ENCODE data around the gene CHST1.

CHST1 gene

DNA sequence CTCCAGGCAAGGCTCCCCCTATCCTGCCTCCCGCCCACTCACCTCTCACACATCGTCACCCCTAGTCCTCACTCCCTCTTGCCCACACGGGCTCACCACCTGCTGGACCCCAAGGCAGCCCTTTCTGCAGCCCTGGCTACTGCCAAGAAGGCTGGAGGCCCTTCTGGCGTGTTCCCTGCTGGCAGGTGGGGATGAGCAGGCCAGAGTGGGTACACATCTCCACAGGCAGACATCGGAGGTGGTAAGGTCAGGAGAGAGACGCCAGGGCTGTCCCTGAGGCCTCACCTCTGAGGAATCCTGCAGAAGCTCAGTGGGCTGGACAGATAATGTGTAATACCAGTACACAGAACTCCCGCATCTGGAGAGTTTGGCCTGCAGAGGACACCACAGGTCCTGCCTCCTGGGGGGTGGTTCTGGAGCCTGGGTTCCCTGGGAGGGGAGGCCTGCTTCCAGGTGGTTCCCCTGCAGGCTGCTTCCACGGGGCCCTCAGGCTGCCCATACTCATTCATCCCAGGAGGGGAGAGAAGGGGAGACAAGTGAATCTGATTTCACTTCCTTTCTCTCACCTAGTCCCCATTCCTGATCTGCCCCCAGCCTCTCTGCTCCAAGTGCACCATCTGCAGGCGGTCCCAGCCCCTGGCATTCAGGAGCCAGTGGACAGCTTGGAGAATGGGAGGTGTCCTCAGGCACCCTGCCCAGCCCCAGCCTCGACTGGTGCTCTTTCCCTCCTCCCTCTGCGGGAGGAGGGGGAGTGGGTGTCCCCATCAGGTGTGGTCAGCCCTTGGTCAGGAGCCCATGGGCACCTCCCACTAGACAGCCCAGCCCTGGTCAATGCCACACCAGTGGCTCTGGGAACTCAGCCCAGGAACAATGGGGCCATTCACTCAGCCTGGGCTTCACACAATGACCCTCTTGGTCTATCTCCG is 6.1 kb upstream of the CHST1 start:
- TF ChIP-seq REST (IDR thresholded peaks at IDR 0.05; ENCODE audit: insufficient read depth in 1 of 2, low read depth in 2 of 2, low read length in 2 of 2): no peak
- no peak for TF ChIP-seq POLR2AphosphoS5 (IDR thresholded peaks at IDR 0.05; ENCODE audit: low read depth, low read length)
- TF ChIP-seq TAF1 (IDR thresholded peaks at IDR 0.05; ENCODE audit: borderline replicate concordance, insufficient read depth, low read length): no peak
- TF ChIP-seq FOXP2 (optimal IDR thresholded peaks at IDR 0.05; ENCODE audit: borderline replicate concordance, extremely low read depth, extremely low read length, insufficient read depth): no peak
- TF ChIP-seq SIN3A (IDR thresholded peaks at IDR 0.05; ENCODE audit: borderline replicate concordance, insufficient read depth, low read length): no peak

GRCh38 chr11:45670386-45671135 is 5.1 kb upstream of the CHST1 start:
- TF ChIP-seq TAF1 (IDR thresholded peaks at IDR 0.05; ENCODE audit: borderline replicate concordance, insufficient read depth, low read length) (no peak), FOXP2 (optimal IDR thresholded peaks at IDR 0.05; ENCODE audit: borderline replicate concordance, extremely low read depth, extremely low read length, insufficient read depth) (no peak), POLR2AphosphoS5 (IDR thresholded peaks at IDR 0.05; ENCODE audit: low read depth, low read length) (no peak), SIN3A (IDR thresholded peaks at IDR 0.05; ENCODE audit: borderline replicate concordance, insufficient read depth, low read length) (no peak), REST (IDR thresholded peaks at IDR 0.05; ENCODE audit: insufficient read depth in 1 of 2, low read depth in 2 of 2, low read length in 2 of 2) (no peak)

DNA sequence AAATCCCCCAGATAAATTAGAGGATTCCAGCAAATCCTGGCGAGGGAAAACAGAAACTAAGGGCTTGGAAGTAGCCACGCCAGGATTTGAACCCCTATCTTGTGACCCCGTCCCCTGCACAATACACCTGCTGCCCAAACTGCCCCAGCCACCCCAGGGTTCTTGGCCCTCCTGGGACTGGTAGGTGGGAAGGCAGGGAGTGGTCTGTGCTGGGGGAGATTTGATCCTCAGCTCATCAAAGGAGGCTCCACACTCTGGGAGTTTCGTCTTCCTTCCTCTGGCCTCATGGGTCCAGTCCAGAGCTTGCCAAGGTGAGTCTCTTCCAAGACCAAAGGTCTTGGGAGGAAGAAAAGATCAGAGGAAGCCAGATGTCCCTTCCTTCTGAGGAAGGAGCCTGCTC is 4.5 kb upstream of the CHST1 start:
- no peak for TF ChIP-seq SIN3A (IDR thresholded peaks at IDR 0.05; ENCODE audit: borderline replicate concordance, insufficient read depth, low read length)
- no peak for TF ChIP-seq POLR2AphosphoS5 (IDR thresholded peaks at IDR 0.05; ENCODE audit: low read depth, low read length)
- no peak for TF ChIP-seq TAF1 (IDR thresholded peaks at IDR 0.05; ENCODE audit: borderline replicate concordance, insufficient read depth, low read length)
- no peak for TF ChIP-seq FOXP2 (optimal IDR thresholded peaks at IDR 0.05; ENCODE audit: borderline replicate concordance, extremely low read depth, extremely low read length, insufficient read depth)
- TF ChIP-seq REST (IDR thresholded peaks at IDR 0.05; ENCODE audit: insufficient read depth in 1 of 2, low read depth in 2 of 2, low read length in 2 of 2): no peak

- no peak for TF ChIP-seq SIN3A (IDR thresholded peaks at IDR 0.05; ENCODE audit: borderline replicate concordance, insufficient read depth, low read length)
- no peak for TF ChIP-seq TAF1 (IDR thresholded peaks at IDR 0.05; ENCODE audit: borderline replicate concordance, insufficient read depth, low read length)
Observed at GRCh38 chr11:45669146-45669545, 3.7 kb upstream of the CHST1 start.

GRCh38 chr11:45667929-45668680 is 2.7 kb upstream of the CHST1 start:
- TF ChIP-seq POLR2AphosphoS5 (IDR thresholded peaks at IDR 0.05; ENCODE audit: low read depth, low read length): no peak
- TF ChIP-seq SIN3A (IDR thresholded peaks at IDR 0.05; ENCODE audit: borderline replicate concordance, insufficient read depth, low read length): no peak

Measured in PFSK-1 (cell line).